Measurements from ENCODE around the gene OR56B4. TPM values are rescaled to one million over a fixed set of nuclear protein-coding genes. Genes with fewer than 3 reads are reported as not detected.
"Not testable (repeated sequence)": the region's sequence is repeated elsewhere in the genome, so short reads cannot be mapped to it uniquely, and the experiment has no call there.

The OR56B4 gene
- total RNA-seq, 1 experiment from 2014 or later = not detected

DNA sequence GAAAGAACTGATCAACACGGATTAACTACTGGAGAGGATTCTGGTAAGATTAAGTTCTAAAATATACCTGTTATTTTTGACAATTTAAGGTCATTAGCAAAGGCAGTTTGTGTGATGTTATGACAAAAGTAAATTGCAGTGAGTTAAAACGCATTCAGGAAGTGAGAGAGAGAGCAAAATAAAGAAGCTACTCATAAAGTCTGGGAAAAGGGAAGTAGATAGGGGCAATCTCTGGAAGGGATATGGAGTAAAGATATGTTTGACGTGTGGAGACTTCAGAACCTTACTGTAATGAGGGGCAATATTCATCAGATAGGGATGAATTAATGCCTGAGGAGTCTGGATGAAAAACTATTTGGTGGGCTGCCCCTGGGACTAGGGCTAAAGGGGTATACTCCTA lies 16.8 kb downstream of the OR56B4 start:
- DNase-seq = no peak

DNA sequence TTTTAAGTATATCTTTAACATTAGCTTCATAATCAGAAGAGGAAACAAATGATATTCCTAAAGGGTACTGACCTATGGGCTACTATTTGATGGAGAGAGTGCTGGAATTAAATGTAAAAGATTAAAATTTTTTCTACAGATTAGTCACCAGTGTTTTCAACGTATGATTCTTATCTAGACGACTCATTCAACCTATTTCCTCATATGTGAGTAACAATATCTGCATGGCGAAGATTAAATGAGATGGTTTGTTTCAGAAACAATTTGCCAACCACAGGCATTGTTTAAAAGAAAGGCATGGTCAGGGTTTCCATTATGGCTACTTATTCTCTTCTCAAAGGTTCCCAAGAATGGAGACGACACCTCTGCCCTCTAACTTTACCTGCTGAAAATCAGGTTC lies 20.4 kb downstream of the OR56B4 start:
- Histone ChIP-seq H3K27me3 (no peaks in the 10 kb centered on the region), H3K36me3 (no peaks in the 10 kb centered on the region), H3K4me3 (no peak overlapping the region), H3K4me1 (no peaks in the 10 kb centered on the region), H3K9me3 (replicated peaks) (no peaks in the 10 kb centered on the region), H3K27ac (no peak overlapping the region)
- no peak for DNase-seq

More for the DNA sequence above, 16.8 kb downstream of the OR56B4 start:
- H3K36me3 ChIP-seq = no peaks in the 10 kb centered on the region
- H3K27me3 ChIP-seq = no peaks in the 10 kb centered on the region
- H3K9me3 ChIP-seq (replicated peaks) = no peaks in the 10 kb centered on the region
- no peak overlapping the region for H3K27ac ChIP-seq
- no peak overlapping the region for H3K4me3 ChIP-seq
- no peaks in the 10 kb centered on the region for H3K4me1 ChIP-seq

GRCh38 chr11:6129011-6129410 lies 21.5 kb downstream of the OR56B4 start:
- Histone ChIP-seq H3K36me3 (no peaks in the 10 kb centered on the region), H3K27me3 (no peaks in the 10 kb centered on the region), H3K4me3 (no peak overlapping the region), H3K9me3 (replicated peaks) (no peaks in the 10 kb centered on the region), H3K4me1 (no peaks in the 10 kb centered on the region), H3K27ac (no peak overlapping the region)
- no peak for DNase-seq

GRCh38 chr11:6129635-6130034 lies 22.2 kb downstream of the OR56B4 start:
- no peak for DNase-seq
- no peak overlapping the region for H3K27ac ChIP-seq
- H3K9me3 ChIP-seq (replicated peaks) = no peaks in the 10 kb centered on the region
- H3K4me1 ChIP-seq = no peaks in the 10 kb centered on the region
- no peak overlapping the region for H3K4me3 ChIP-seq
- H3K36me3 ChIP-seq = no peaks in the 10 kb centered on the region
- peaks cover 1% of the 10 kb centered on the region; the same call in 1 of the 2 replicates for H3K27me3 ChIP-seq

DNA sequence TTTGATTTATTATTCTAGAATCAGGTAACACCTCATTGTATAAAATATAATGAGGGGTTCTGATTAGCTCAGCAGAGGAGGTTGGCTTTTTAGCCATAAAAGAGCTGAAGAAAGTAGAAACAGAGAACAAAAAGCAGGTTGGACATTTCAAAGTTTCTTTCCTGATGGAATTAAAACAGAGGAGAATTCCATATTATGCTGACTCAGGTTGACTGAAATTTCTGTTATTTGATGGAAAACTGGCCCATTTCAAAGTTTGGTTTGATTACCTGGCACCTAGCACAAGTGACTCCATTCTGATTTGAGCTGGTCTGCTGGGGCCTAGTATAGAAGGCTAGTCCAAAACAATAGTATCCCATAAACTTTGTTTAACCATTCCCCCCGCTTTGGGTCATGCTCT lies 24.9 kb downstream of the OR56B4 start:
- no peaks in the 10 kb centered on the region for H3K4me1 ChIP-seq
- H3K36me3 ChIP-seq = no peaks in the 10 kb centered on the region
- no peak overlapping the region for H3K4me3 ChIP-seq
- DNase-seq = no peak
- H3K27me3 ChIP-seq = peaks cover 5% of the 10 kb centered on the region; the same call in 1 of the 2 replicates
- no peak overlapping the region for H3K27ac ChIP-seq
- H3K9me3 ChIP-seq (replicated peaks) = no peaks in the 10 kb centered on the region

DNA sequence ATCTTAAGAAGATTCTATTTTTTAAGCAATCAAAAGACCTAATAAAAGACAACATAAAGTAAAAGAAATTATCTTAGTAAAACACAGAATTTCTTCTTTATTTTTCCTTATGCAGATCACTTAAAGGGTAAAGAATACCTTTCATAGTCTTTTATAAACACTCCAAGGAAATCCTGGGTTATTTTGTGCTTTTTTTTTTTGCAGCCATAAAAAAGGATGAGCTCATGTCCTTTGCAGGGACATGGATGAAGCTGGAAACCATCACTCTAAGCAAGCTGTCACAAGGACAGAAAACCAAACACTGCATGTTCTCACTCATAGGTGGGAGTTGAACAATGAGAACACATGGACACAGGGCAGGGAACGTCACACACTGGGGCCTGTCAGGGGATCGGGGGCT lies 28.5 kb downstream of the OR56B4 start:
- H3K9me3 ChIP-seq (replicated peaks); H3K27me3 ChIP-seq; H3K27ac ChIP-seq; DNase-seq; H3K4me1 ChIP-seq; H3K36me3 ChIP-seq; H3K4me3 ChIP-seq: not testable (repeated sequence)

DNA sequence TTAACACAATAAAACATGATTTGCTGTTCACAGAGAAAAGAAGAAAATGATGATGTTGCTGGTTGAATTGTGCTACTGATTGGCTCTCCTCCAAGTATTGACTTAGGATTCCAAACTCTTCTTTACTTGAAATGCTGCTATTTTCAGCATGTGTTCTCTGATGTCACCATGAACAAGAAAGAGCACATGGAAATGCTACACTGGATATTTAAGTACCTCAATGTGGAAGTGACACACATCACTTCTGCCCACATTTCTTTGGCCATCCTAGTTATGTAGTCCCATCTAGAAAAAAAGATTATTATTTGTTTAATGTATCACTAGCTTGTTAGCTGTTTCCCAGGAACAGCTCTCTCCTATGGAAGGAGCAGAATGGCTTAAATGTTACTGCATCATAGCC lies 35.5 kb downstream of the OR56B4 start:
- H3K4me1 ChIP-seq = no peaks in the 10 kb centered on the region
- H3K4me3 ChIP-seq = no peak overlapping the region
- no peak overlapping the region for H3K27ac ChIP-seq
- no peaks in the 10 kb centered on the region for H3K36me3 ChIP-seq
- no peak for DNase-seq
- H3K9me3 ChIP-seq (replicated peaks) = no peaks in the 10 kb centered on the region
- peaks cover 6% of the 10 kb centered on the region; the same call in 1 of the 2 replicates for H3K27me3 ChIP-seq

DNA sequence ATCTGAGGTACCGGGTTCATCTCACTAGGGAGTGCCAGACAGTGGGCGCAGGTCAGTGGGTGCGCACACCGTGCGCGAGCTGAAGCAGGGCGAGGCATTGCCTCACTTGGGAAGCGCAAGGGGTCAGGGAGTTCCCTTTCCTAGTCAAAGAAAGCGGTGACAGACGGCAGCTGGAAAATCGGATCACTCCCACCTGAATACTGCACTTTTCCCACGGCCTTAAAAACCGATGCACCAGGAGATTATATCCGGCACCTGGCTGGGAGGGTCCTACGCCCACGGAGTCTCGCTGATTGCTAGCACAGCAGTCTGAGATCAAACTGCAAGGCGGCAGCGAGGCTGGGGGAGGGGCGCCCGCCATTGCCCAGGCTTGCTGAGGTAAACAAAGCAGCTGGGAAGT lies 36.3 kb downstream of the OR56B4 start:
- H3K4me3 ChIP-seq; H3K27me3 ChIP-seq; DNase-seq; H3K9me3 ChIP-seq (replicated peaks); H3K27ac ChIP-seq; H3K36me3 ChIP-seq; H3K4me1 ChIP-seq: not testable (repeated sequence)

GRCh38 chr11:6151117-6151516 lies 43.6 kb downstream of the OR56B4 start:
- no peak overlapping the region for H3K27ac ChIP-seq
- DNase-seq = no peak
- no peaks in the 10 kb centered on the region for H3K4me1 ChIP-seq
- H3K36me3 ChIP-seq = no peaks in the 10 kb centered on the region
- H3K9me3 ChIP-seq (replicated peaks) = no peaks in the 10 kb centered on the region
- no peak overlapping the region for H3K4me3 ChIP-seq
- H3K27me3 ChIP-seq = no peaks in the 10 kb centered on the region

- H3K9me3 ChIP-seq (replicated peaks) = no peaks in the 10 kb centered on the region
These were observed 44.6 kb downstream of the OR56B4 start for GRCh38 chr11:6152126-6152525.

DNA sequence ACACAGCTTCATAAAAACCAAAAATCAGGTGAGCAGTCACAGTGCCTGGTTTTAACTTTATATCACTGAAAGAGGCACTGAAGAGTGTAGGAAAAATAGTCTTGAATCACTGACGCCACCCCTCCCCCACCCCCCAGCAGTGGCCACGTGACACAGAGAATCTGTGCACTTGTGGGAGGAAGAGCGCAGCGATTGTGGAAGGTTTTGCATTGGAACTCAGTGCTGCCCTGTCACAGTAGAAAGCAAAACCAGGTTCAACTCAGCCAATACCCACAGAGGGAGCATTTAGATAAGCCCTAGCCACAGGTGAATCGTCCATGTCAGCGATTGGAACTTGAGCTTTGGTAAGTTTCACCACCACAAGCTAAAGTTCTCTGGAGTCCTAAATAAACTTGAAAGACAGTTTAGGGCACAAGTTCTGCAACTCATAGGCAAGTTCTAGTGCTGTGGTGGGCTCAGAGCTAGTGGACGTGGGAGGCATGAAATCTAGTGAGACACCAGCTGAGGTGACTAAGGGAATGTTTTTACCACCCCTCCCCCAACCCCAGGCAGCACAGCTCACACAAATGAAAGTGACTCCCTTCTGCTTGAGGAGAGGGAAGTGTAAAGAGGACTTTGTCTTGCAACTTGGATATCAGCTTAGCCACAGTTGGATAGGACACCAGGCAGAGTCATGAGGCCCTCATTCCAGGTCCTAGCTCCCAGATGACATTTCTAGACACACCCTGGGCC lies 49.3 kb downstream of the OR56B4 start:
- no peaks in the 10 kb centered on the region for H3K36me3 ChIP-seq
- H3K9me3 ChIP-seq (replicated peaks) = no peaks in the 10 kb centered on the region
- no peaks in the 10 kb centered on the region for H3K27me3 ChIP-seq
- H3K4me3 ChIP-seq = no peak overlapping the region
- H3K27ac ChIP-seq = no peak overlapping the region
- DNase-seq = no peak
- H3K4me1 ChIP-seq = no peaks in the 10 kb centered on the region

More at GRCh38 chr11:6152126-6152525, 44.6 kb downstream of the OR56B4 start:
- Histone ChIP-seq H3K27me3 (no peaks in the 10 kb centered on the region), H3K27ac (no peak overlapping the region), H3K4me3 (no peak overlapping the region), H3K4me1 (no peaks in the 10 kb centered on the region), H3K36me3 (no peaks in the 10 kb centered on the region)
- no peak for DNase-seq

Other genes with a start within 250 kb of the OR56B4 start
- not detected in 2 replicates for gene OR52E8, start 250.0 kb upstream of the OR56B4 start, total RNA-seq (2014; rRNA removed; shearing (Covaris generic))
- gene OR52E4, start 227.1 kb upstream of the OR56B4 start, total RNA-seq (2014; rRNA removed; shearing (Covaris generic)) = not detected in 2 replicates
- gene OR52E5, start 214.5 kb upstream of the OR56B4 start, total RNA-seq (2014; rRNA removed; shearing (Covaris generic)) = not detected in 2 replicates
- gene OR56A3, start 165.4 kb upstream of the OR56B4 start, total RNA-seq (2014; rRNA removed; shearing (Covaris generic)) = not detected in 2 replicates
- gene OR56A5, start 139.2 kb upstream of the OR56B4 start, total RNA-seq (2014; rRNA removed; shearing (Covaris generic)) = not detected in 2 replicates
- not detected in 2 replicates for gene OR52L1, start 120.7 kb upstream of the OR56B4 start, total RNA-seq (2014; rRNA removed; shearing (Covaris generic))
- not detected in 2 replicates for gene OR56A4, start 100.7 kb upstream of the OR56B4 start, total RNA-seq (2014; rRNA removed; shearing (Covaris generic))
- gene OR56A1, start 76.9 kb upstream of the OR56B4 start, total RNA-seq (2014; rRNA removed; shearing (Covaris generic)) = not detected in 2 replicates
- not detected in 2 replicates for gene OR52B2, start 62.6 kb downstream of the OR56B4 start, total RNA-seq (2014; rRNA removed; shearing (Covaris generic))
- not detected in 2 replicates for gene OR52W1, start 91.5 kb downstream of the OR56B4 start, total RNA-seq (2014; rRNA removed; shearing (Covaris generic))
- not detected in 2 replicates for gene C11orf42, start 97.9 kb downstream of the OR56B4 start, total RNA-seq (2014; rRNA removed; shearing (Covaris generic))
- 16.2 and 17.2 TPM in 2 replicates for gene FHIP1B, start 127.0 kb downstream of the OR56B4 start, total RNA-seq (2014; rRNA removed; shearing (Covaris generic))
- gene CNGA4, start 131.4 kb downstream of the OR56B4 start, total RNA-seq (2014; rRNA removed; shearing (Covaris generic)) = not detected in 2 replicates
- 0.24 TPM in 1 of 2 replicates, not detected in the other for gene CCKBR, start 152.2 kb downstream of the OR56B4 start, total RNA-seq (2014; rRNA removed; shearing (Covaris generic))
- gene CAVIN3, start 212.8 kb downstream of the OR56B4 start, total RNA-seq (2014; rRNA removed; shearing (Covaris generic)) = not detected in 2 replicates

Measured in SJCRH30 (cell line).